H1 (cell line): Measurements from ENCODE around the gene LAD1. TPM values are rescaled to one million over a fixed set of nuclear protein-coding genes. Genes with fewer than 3 reads are reported as not detected.

Experiments
- CTCF ChIA-PET: fragments of 300-600 bp; sonication (Branson Sonifier 250); formaldehyde crosslinking; loops from one replicate; lab custom pipeline; 2021; ENCODE audit not compliant: partially characterized antibody; lab: Charles Lee
- POLR2A ChIA-PET: fragments of 300-600 bp; sonication (Branson Sonifier 250); formaldehyde crosslinking; loops from one replicate; lab custom pipeline; 2021; ENCODE audit warnings: inconsistent platforms; ENCODE audit not compliant: partially characterized antibody; lab: Charles Lee
- DNase-seq, 2 experiments: peaks; one replicate each; pipeline versions ENCODE4 v3.0.0 to v3.0.0-alpha.2; 2010 to 2022; ENCODE audit warnings: low spot score in 2 of 2, low read depth in 1 of 2, mixed read lengths in 1 of 2
- FAIRE-seq: peaks from 2 replicates; lab custom pipeline; 2011; peaks lifted over from hg19 to GRCh38; lab: Jason Lieb, UNC
- H2AFZ ChIP-seq: 2 replicates; pipeline ENCODE4 v1.8.1; 2012; ENCODE audit warnings: low read length, inconsistent platforms
- H2AK5ac ChIP-seq: 2 replicates; pipeline ENCODE4 v1.6.1; 2013; ENCODE audit warnings: low read depth, low read length
- H2BK120ac ChIP-seq: replicated peaks from 2 replicates; pipeline ENCODE3; 2013; ENCODE audit warnings: low read depth, low read length, inconsistent platforms
- H2BK12ac ChIP-seq: 2 replicates; pipeline ENCODE4 v1.6.1; 2013; ENCODE audit warnings: low read depth, low read length
- H2BK15ac ChIP-seq: 2 replicates; pipeline ENCODE4 v1.6.1; 2013; ENCODE audit warnings: low read length
- H2BK20ac ChIP-seq: 2 replicates; pipeline ENCODE4 v1.6.1; 2013; ENCODE audit warnings: low read length
- H2BK5ac ChIP-seq: 2 replicates; pipeline ENCODE4 v1.6.1; 2013; ENCODE audit warnings: low read depth, low read length
- H3K14ac ChIP-seq: 2 replicates; pipeline ENCODE4 v1.6.1; 2013; ENCODE audit warnings: inconsistent platforms; ENCODE audit not compliant: insufficient read length
- H3K18ac ChIP-seq: 2 replicates; pipeline ENCODE4 v1.6.1; 2013; ENCODE audit warnings: low read length; ENCODE audit errors: extremely low read depth
- H3K23ac ChIP-seq: 2 replicates; pipeline ENCODE4 v1.6.1; 2013; ENCODE audit warnings: inconsistent platforms; ENCODE audit not compliant: insufficient read length
- H3K23me2 ChIP-seq: 2 replicates; pipeline ENCODE4 v1.6.1; 2013; ENCODE audit warnings: low read depth, low read length
- H3K27ac ChIP-seq: 2 replicates; pipeline ENCODE4 v1.6.1; 2011; ENCODE audit warnings: low read depth, low read length, inconsistent platforms
- H3K27me3 ChIP-seq, 4 experiments: replicated peaks in 1 of 4; 1 replicate in 1 of 4; 2 replicates in 3 of 4; pipeline versions ENCODE4 v1.6.1 to v1.8.1; 2011 to 2013; ENCODE audit warnings: low read length in 3 of 4, mild to moderate bottlenecking in 3 of 4, inconsistent platforms in 2 of 4, mixed read lengths in 2 of 4, moderate library complexity in 1 of 4; ENCODE audit not compliant: control insufficient read depth in 3 of 4, insufficient read depth in 3 of 4; ENCODE audit errors: extremely low read depth in 1 of 4
- H3K36me3 ChIP-seq, 4 experiments: 2 replicates each; pipeline versions ENCODE4 v1.6.1 to v1.8.1; 2011 to 2013; ENCODE audit warnings: mild to moderate bottlenecking in 4 of 4, low read length in 3 of 4, moderate library complexity in 2 of 4, control low read depth in 1 of 4, inconsistent platforms in 1 of 4; ENCODE audit not compliant: insufficient read depth in 4 of 4, control insufficient read depth in 2 of 4
- H3K4ac ChIP-seq: replicated peaks from 2 replicates; pipeline ENCODE3; 2013; ENCODE audit warnings: low read length, low read depth, mixed read lengths, inconsistent platforms; ENCODE audit not compliant: insufficient read length
- H3K4me1 ChIP-seq, 4 experiments: replicated peaks in 1 of 4; 1 replicate in 1 of 4; 2 replicates in 3 of 4; pipeline versions ENCODE4 v1.6.1 to v1.8.1; 2011 to 2013; ENCODE audit warnings: low read length in 3 of 4, inconsistent platforms in 2 of 4, mixed read lengths in 1 of 4; ENCODE audit not compliant: insufficient read depth in 4 of 4, control insufficient read depth in 3 of 4
- H3K4me2 ChIP-seq, 2 experiments: 2 replicates each; pipeline versions ENCODE4 v1.6.1 to v1.8.1; 2011 to 2013; ENCODE audit warnings: low read depth in 2 of 2, low read length in 2 of 2, control low read depth in 1 of 2, inconsistent platforms in 1 of 2, mild to moderate bottlenecking in 1 of 2; ENCODE audit not compliant: insufficient read depth in 1 of 2
- H3K4me3 ChIP-seq, 4 experiments: fragments of 200-600, 300-600 bp in 1 of 4; sonication (generic), shearing (Covaris generic), sonication (Bioruptor Twin) in 1 of 4; 2 replicates each; pipeline versions ENCODE4 v1.5.1 to v1.8.1; 2011 to 2016; ENCODE audit warnings: low read length in 4 of 4, low read depth in 3 of 4, control low read depth in 2 of 4, inconsistent platforms in 2 of 4, mild to moderate bottlenecking in 2 of 4, mixed read lengths in 1 of 4, moderate library complexity in 1 of 4; ENCODE audit not compliant: insufficient read depth in 2 of 4; ENCODE audit errors: extremely low read depth in 1 of 4
- H3K56ac ChIP-seq: replicated peaks from 2 replicates; pipeline ENCODE3; 2013; ENCODE audit warnings: low read depth, mild to moderate bottlenecking, mixed read lengths, low read length, inconsistent platforms; ENCODE audit not compliant: insufficient read length
- H3K79me1 ChIP-seq: 2 replicates; pipeline ENCODE4 v1.6.1; 2013; ENCODE audit warnings: low read depth, low read length, control low read depth
- H3K79me2 ChIP-seq, 2 experiments: 2 replicates each; pipeline versions ENCODE4 v1.6.1 to v1.8.1; 2012 to 2013; ENCODE audit warnings: low read length in 2 of 2, mild to moderate bottlenecking in 2 of 2, inconsistent platforms in 1 of 2; ENCODE audit not compliant: insufficient read depth in 2 of 2, control insufficient read depth in 1 of 2
- H3K9ac ChIP-seq, 4 experiments: replicated peaks in 1 of 4; 1 replicate in 1 of 4; 2 replicates in 3 of 4; pipeline versions ENCODE4 v1.6.1 to v1.8.1; 2011 to 2013; ENCODE audit warnings: low read depth in 3 of 4, low read length in 3 of 4, control low read depth in 2 of 4, mild to moderate bottlenecking in 2 of 4, moderate library complexity in 2 of 4, inconsistent platforms in 1 of 4; ENCODE audit errors: extremely low read depth in 1 of 4
- H3K9me3 ChIP-seq, 2 experiments: 2 replicates each; pipeline versions ENCODE4 v1.6.1 to v1.8.1; 2012 to 2013; ENCODE audit warnings: mild to moderate bottlenecking in 2 of 2, moderate library complexity in 2 of 2, control low read depth in 1 of 2, inconsistent platforms in 1 of 2, low read depth in 1 of 2, low read length in 1 of 2, mixed read lengths in 1 of 2; ENCODE audit not compliant: insufficient read depth in 2 of 2
- H4K20me1 ChIP-seq, 2 experiments: replicated peaks in 1 of 2; 2 replicates each; pipeline versions ENCODE3 to v1.8.1; 2011 to 2013; ENCODE audit warnings: inconsistent platforms in 2 of 2, low read length in 2 of 2, mild to moderate bottlenecking in 1 of 2; ENCODE audit not compliant: insufficient read depth in 2 of 2, control insufficient read depth in 1 of 2
- H4K5ac ChIP-seq: 2 replicates; pipeline ENCODE4 v1.6.1; 2013; ENCODE audit warnings: low read length, low read depth, mixed read lengths, inconsistent platforms; ENCODE audit not compliant: insufficient read length
- H4K8ac ChIP-seq: 2 replicates; pipeline ENCODE4 v1.8.0; 2013; ENCODE audit warnings: mild to moderate bottlenecking, moderate library complexity, low read length, inconsistent platforms; ENCODE audit not compliant: insufficient read depth; ENCODE audit errors: extremely low read depth
- H4K91ac ChIP-seq: replicated peaks from 2 replicates; pipeline ENCODE3; 2013; ENCODE audit warnings: low read length, mixed read lengths, inconsistent platforms; ENCODE audit not compliant: insufficient read length
- BACH1 ChIP-seq: IDR thresholded peaks from 2 replicates; pipeline ENCODE4 v1.6.1; 2012; ENCODE audit warnings: low read length, improper control_type of control experiment
- RXRA ChIP-seq: IDR thresholded peaks from 2 replicates; pipeline ENCODE4 v1.6.1; 2011; ENCODE audit warnings: low read depth, mild to moderate bottlenecking, low read length, moderate library complexity; ENCODE audit not compliant: insufficient read depth
- SP4 ChIP-seq: IDR thresholded peaks from 2 replicates; pipeline ENCODE4 v1.6.1; 2012; ENCODE audit warnings: low read length, inconsistent platforms
- TAF1 ChIP-seq: IDR thresholded peaks from 2 replicates; pipeline ENCODE4 v1.6.1; 2011; ENCODE audit warnings: mild to moderate bottlenecking, low read depth, low read length
- TBP ChIP-seq: IDR thresholded peaks from 2 replicates; pipeline ENCODE4 v1.6.1; 2011; ENCODE audit warnings: low read depth, low read length, improper control_type of control experiment
- WGBS, 2 experiments: shearing (Covaris generic) in 1 of 2; methylation state at CpG; one replicate each; pipeline versions ENCODE4 v1.1.6 to v1.1.7; 2013 to 2015; ENCODE audit warnings: low lambda C conversion rate in 2 of 2, mixed read lengths in 2 of 2, inconsistent platforms in 1 of 2, low coverage in 1 of 2, missing lambda C conversion rate in 1 of 2; ENCODE audit not compliant: insufficient replicate concordance in 2 of 2, insufficient coverage in 1 of 2, insufficient read length in 1 of 2; ENCODE audit errors: extremely low coverage in 1 of 2, missing lambda C conversion rate in 1 of 2; 5-methylcytosine and 5-hydroxymethylcytosine counted together
- polyA plus RNA-seq, 7 experiments: library from polyadenylated mRNA; depleted of rRNA in 3 of 7; stranded (reverse) in 5 of 7; unstranded in 2 of 7; fragments of >200 nt in 5 of 7; fragments of 200-250 nt in 2 of 7; gene quantifications; 1 replicate in 5 of 7; 2 replicates in 1 of 7; 4 replicates in 1 of 7; pipeline versions ENCODE4 v1.2.1 to v1.2.3, GENCODE V29; 2011 to 2013; ENCODE audit warnings: missing spikeins in 2 of 7, mixed read lengths in 2 of 7
- total RNA-seq: library from RNA; stranded (reverse); fragmentation: NEBNext Ultra II Directional; extraction: Animal tissue kit (Norgen Biotek cat#: 25700); gene quantifications from 2 replicates; pipeline ENCODE4 v1.2.1, GENCODE V29; 2021

Gene LAD1
- total and polyA plus RNA-seq, 2 of the 8 experiments (the other 6 are each of a cell fraction or from before 2014, with no cell fraction given), result 9.3 to 32.8 TPM

DNA sequence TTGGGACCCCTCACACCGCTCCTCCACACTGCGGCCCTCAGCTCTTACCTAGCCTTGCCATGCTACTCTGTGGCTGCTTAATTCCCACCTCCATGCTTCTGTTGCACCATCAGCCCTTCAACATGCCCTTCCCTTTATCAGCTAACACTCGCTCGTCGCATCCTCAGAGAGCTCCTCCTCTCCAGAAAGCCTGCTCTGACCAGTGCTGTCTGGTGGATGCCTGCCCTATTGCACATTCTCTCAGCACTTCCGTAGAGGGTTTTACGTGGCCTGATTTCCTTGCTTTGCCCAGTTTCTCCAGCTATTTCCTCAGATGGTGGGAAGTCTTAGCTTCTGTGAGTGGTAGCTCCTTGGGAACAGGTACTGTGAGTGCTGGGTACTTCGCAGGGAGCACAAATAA lies 10.3 kb upstream of the LAD1 start:
- Histone ChIP-seq H4K20me1 (no peaks in the 10 kb centered on the region), H3K27me3 (no peaks in the 10 kb centered on the region; a peak in 1 of 7 replicates), H4K8ac (0 out of 2 replicates have a peak overlapping the region, but pooled peaks have one; percentile 29), H2BK20ac (no peak overlapping the region), H4K5ac (no peak overlapping the region), H3K9me3 (peaks cover under 1 to 2% of the 10 kb centered on the region in 2 experiments; a peak in 2 of 4 replicates), H3K79me1 (no peaks in the 10 kb centered on the region), H3K23me2 (no peaks in the 10 kb centered on the region), H3K4me2 (no peak overlapping the region), H3K18ac (no peak overlapping the region), H3K9ac (no peak overlapping the region; a peak in 1 of 7 replicates), H3K4me1 (peaks cover 0 to 5% (median 0%) of the 10 kb centered on the region in 4 experiments; a peak in 2 of 7 replicates), H3K4ac (no peak overlapping the region), H3K36me3 (no peaks in the 10 kb centered on the region), H3K4me3 (no peak overlapping the region), H3K27ac (no peak overlapping the region), H2BK12ac (no peak overlapping the region), H3K14ac (no peak overlapping the region), H3K79me2 (no peaks in the 10 kb centered on the region), H3K56ac (no peak overlapping the region), H4K91ac (peak overlapping the region; percentile 12), H2BK120ac (no peak overlapping the region), H2AFZ (no peak overlapping the region), H2BK5ac (no peak overlapping the region), H2AK5ac (no peak overlapping the region), H3K23ac (no peak overlapping the region), H2BK15ac (no peak overlapping the region)
- 72% methylated on average over 8 of the region's 8 CpGs; no CpG with 5 or more reads in 1 of the 2 experiments for WGBS, 2 experiments
- CTCF ChIA-PET, result interaction anchor here (0.9 to 14.7 kb wide), 25 partner anchors 9 to 192 kb away, joined by 3 to 371 read pairs (median 9); partner anchors contain the start of genes LAD1, TNNI1 and TNNT2
- FAIRE-seq, result no peak
- DNase-seq, result no peak
- TF ChIP-seq TAF1 (no peak), SP4 (no peak), BACH1 (no peak), TBP (no peak), RXRA (no peak)
- POLR2A ChIA-PET, result interaction anchor here (0.7 to 4.9 kb wide), 8 partner anchors 8 to 34 kb away, joined by 3 to 18 read pairs (median 4); partner anchors contain the start of gene LAD1
